Loucy (cell line): ENCODE results near the gene ACE.

Experiments
- EZH2phosphoT487 ChIP-seq: fragments of 200-600 bp; IDR thresholded peaks from 2 replicates; pipeline ENCODE4 v1.6.1; 2018; ENCODE audit warnings: antibody characterized with exemption, mild to moderate bottlenecking, moderate library complexity, borderline replicate concordance
- TF ChIP-seq, protein P1 (sequence below): fragments of 200-600 bp; sonication (generic); conservative IDR thresholded peaks from 2 replicates; pipeline ENCODE4 v1.5.1; 2014; ENCODE audit warnings: mild to moderate bottlenecking, antibody characterized with exemption, low read length

DNA sequence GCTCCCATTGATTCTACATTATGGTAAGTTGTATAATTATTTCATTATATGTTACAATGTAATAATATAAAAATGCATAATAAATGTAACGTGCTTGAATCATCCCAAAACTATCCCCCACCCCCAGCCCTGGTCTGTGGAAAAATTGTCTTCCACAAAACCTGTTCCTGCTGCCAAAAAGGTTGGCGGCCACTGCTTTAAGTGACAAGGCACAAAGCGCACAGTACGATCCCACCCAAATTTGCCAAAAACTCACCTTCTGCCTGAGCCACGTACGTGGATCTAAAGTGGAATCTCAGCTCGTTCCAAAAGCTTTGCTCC is 45.3 kb upstream of the ACE start:
- TF ChIP-seq, protein P1, sequence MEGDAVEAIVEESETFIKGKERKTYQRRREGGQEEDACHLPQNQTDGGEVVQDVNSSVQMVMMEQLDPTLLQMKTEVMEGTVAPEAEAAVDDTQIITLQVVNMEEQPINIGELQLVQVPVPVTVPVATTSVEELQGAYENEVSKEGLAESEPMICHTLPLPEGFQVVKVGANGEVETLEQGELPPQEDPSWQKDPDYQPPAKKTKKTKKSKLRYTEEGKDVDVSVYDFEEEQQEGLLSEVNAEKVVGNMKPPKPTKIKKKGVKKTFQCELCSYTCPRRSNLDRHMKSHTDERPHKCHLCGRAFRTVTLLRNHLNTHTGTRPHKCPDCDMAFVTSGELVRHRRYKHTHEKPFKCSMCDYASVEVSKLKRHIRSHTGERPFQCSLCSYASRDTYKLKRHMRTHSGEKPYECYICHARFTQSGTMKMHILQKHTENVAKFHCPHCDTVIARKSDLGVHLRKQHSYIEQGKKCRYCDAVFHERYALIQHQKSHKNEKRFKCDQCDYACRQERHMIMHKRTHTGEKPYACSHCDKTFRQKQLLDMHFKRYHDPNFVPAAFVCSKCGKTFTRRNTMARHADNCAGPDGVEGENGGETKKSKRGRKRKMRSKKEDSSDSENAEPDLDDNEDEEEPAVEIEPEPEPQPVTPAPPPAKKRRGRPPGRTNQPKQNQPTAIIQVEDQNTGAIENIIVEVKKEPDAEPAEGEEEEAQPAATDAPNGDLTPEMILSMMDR = no peak
- TF ChIP-seq EZH2phosphoT487 = no peak
